Islet precursor cell (in vitro differentiated cells): ENCODE data around the gene ELP5.

Experiments used
- DNase-seq: peaks from one replicate; pipeline ENCODE4 v3.0.0-alpha.2; 2018

The ELP5 gene

DNA sequence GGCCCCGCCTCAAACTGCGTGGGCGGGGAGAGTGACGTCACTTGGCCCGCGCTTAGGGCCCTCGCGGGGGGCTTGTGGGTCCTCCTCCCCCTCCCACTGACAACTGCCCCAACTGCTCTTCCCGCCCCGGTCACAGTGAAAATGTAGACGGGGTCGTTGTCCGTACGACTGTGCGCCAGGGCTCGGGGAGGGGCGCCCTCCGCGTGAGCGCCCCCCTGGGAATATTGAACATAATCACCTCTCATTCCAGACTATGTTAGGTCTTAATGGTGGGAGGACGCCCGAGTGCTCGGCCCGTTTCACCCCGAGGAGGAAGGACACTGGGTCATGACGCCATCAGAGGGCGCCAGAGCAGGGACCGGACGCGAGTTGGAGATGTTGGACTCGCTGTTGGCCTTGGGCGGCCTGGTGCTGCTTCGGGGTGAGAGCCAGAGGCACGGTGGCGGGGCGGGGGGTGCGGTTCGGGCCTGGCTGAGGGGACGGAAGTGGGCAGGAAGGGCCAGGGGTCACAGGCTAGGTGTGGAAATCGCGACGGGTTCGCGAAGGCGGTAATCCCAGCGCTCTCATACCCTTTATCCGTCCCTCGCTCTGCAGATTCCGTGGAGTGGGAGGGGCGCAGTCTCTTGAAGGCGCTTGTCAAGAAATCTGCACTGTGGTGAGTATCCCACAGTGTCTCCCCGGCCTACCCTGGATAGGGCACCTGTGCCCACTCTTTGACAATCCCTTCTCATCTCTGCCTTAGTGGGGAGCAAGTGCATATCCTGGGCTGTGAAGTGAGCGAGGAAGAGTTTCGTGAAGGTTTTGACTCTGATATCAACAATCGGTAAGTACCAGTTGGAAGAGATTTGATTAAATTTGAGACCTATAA, at the start of gene ELP5:
Gene ELP5 (plus strand): TSS at position 40 of the 868 bp plus-strand sequence. CDS start 336 bp downstream, at position 376.
- peak; percentile 98 for DNase-seq

DNA sequence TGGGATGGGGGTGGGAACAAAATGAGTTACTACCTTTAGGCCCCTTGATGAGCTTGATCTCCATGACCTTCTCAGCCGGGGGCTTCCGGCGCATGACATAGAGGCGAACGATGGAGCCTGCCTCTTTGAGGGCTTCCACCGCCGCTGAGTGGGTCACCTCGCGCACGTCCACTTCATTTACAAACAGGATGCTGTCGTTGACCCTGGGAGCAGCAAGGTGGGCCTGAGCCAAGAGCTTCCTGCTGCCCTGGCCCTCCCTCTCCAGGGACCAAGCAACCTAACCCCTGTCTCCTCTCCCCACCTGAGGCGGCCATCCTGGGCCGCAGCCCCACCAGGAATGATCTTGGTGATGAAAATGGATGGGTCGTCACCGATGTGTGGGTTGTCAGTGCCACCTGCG, 48.6 kb upstream of the ELP5 start:
- no peak for DNase-seq

- no peak for DNase-seq
Measured at GRCh38 chr17:7204336-7204735, 47.7 kb upstream of the ELP5 start.

- DNase-seq = peak; percentile 97
Measured at GRCh38 chr17:7204828-7205461, 47.1 kb upstream of the ELP5 start.

GRCh38 chr17:7205561-7205960, 46.5 kb upstream of the ELP5 start:
- DNase-seq = no peak

- no peak for DNase-seq
Measured at GRCh38 chr17:7207120-7208001, 44.7 kb upstream of the ELP5 start.

DNA sequence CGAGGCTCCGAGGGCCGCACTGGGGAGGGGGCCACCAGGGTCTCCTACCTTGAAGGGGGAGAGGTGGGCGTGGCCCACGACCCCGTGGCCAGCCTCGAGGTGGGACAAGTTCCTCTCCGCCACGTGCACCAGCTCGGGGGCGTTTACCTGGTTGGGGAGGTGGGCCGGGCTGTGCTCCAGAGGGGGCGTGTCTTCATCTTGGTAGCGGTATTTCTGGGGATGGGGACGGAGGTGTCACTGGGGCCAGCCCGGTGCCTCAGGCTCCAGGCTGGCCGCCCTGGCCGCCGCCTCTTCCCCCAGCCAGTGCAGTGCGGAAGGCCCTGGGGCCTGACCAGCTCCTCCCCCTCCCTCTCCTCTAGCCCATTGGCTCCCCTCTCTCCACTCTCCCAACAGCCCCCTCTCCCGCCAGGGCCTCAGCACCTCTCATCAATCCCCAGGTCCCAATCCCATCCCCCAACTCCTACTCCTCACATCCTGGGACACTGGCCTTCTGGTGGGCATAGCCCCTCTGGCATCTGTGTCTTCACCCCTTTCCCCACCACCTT, 43.9 kb upstream of the ELP5 start:
- DNase-seq = no peak

DNA sequence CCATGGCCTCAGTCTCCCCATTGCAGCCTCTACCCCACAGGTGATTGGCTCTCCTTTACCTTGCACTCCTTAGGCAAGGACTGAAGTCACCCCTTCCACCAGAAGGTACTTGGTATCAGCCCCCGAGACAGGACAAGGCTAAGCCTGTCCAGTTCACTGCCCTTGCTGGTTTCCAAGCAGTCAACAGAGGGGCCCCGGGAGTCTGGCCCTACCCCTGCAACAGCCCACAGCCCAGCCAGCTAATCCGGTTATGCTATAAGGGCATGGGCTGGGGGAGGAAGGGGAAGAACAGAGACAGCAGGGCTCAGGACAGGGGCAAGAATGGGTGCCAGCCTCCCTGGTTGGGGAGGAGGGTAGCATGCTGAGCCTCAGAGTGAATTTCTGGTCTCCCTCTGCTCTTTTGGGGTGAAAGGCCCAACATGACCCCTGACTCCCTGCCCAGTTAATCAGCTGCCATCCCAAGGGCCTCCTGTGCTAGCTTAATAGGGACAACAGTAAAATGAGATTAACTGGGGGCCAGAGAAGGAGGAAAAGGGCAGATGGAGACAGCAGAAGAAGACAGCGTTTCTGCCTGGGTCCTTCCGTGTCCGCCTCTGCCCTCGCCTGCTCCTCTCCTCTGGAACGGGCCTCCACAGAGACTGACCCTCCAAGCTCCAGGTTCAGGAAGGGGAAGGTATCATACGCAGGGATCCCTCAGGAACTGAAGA, 43.1 kb upstream of the ELP5 start:
- DNase-seq = no peak

GRCh38 chr17:7211491-7212273, 40.3 kb upstream of the ELP5 start:
- DNase-seq = no peak

DNA sequence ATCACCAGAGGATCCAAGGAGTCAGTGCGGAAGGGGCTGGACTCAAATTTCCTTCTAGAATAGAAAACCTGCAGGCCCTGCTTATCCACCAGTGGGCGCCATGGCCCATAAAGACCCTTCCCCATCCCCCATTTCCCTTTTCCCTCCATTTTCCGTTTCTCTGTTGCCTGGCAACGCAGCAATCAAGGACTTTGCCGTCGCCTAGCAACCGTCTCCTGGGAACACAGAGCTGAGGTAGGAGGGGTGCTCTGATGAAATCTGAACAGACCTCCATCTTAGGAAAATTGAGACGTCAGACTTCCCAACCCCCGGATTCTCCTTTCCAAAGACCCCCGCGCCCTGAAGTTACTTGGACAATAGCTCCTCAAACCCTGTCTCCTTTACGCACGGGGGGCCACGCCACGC, 38.1 kb upstream of the ELP5 start:
- DNase-seq = peak; percentile 97

GRCh38 chr17:7214300-7215135, 37.5 kb upstream of the ELP5 start:
- peak; percentile 100 for DNase-seq

DNA sequence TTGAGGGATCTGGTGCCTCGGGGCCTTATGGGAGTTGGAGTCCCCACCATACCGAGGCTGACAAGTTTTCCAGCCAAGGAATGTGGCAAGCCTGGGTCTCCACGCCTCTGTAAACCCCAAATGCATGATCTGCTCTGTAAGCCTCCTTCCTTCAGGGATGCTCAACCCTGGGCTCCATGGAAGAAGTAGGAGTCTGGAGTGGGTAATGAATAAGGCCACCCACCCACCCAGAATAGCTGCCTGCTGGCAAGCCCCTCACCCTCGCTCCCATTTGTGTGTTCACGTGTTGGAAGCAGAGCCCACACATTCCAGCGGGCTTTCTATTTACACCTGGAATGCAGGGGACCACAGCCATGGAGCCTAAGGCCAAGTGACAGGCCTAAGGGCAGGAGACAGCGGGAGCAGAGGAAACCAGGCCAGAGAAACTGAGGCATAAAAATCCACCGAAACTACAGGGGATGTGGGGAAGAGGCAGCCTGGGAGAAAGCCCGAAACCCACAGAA, 36.8 kb upstream of the ELP5 start:
- DNase-seq = no peak

GRCh38 chr17:7215652-7216180, 36.3 kb upstream of the ELP5 start:
- peak; percentile 88 for DNase-seq

- DNase-seq = no peak
Measured at GRCh38 chr17:7216242-7217112, 35.5 kb upstream of the ELP5 start.

GRCh38 chr17:7217113-7217987, 34.7 kb upstream of the ELP5 start:
- peak; percentile 86 for DNase-seq

DNA sequence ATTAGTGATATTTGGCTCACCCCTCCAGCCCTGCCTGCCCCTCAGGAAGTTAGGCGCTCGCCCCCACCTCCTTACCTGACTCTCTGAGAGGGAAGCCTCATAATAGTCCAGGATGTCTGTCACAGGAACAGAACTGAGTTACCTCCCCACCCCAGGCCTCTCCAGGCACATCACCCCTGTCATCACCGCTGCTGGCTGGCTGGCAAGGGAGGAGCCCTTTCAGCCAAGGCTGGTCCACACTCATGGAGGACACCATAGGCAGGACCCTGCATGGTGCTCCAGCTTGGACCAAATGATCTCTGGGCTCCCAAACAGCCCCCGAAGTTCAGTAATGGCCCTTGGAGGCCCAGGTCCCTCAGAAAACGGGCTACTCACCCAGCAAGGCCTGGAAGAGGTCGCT, 33.8 kb upstream of the ELP5 start:
- DNase-seq = no peak

- DNase-seq = no peak
Measured at GRCh38 chr17:7218758-7219157, 33.3 kb upstream of the ELP5 start.

- DNase-seq = no peak
Measured at GRCh38 chr17:7219229-7219811, 32.7 kb upstream of the ELP5 start.
